GM23338 (cell line): ENCODE measurements around the gene ANGPTL7. TPM values are rescaled to one million over a fixed set of nuclear protein-coding genes. Genes with fewer than 3 reads are reported as not detected.

Experiments used
- ATAC-seq: fragments of 200-7000 bp; cut with Tn5 transposase; 3 replicates; pipeline ENCODE4 v1.9.1; 2020
- DNase-seq: peaks from one replicate; pipeline ENCODE4 v3.0.0-alpha.2; 2015; ENCODE audit warnings: low spot score
- H2AFZ ChIP-seq: fragments of 200-600 bp; sonication (generic); 2 replicates; pipeline ENCODE4 v1.8.0; 2016; ENCODE audit warnings: antibody characterized with exemption, mild to moderate bottlenecking, moderate library complexity
- H3F3A ChIP-seq: fragments of 200-600 bp; sonication (generic); replicated peaks from 2 replicates; pipeline ENCODE4 v1.8.0; 2017; ENCODE audit warnings: antibody characterized with exemption, mixed run types, low read depth
- H3K27ac ChIP-seq: fragments of 200-600 bp; sonication (generic); 2 replicates; pipeline ENCODE4 v1.6.1; 2016; ENCODE audit warnings: low read depth
- H3K27me3 ChIP-seq: fragments of 200-600 bp; sonication (generic); 2 replicates; pipeline ENCODE4 v1.8.0; 2016; ENCODE audit warnings: mild to moderate bottlenecking, mixed run types, moderate library complexity; ENCODE audit not compliant: insufficient read depth
- H3K36me3 ChIP-seq: fragments of 200-600 bp; sonication (generic); 2 replicates; pipeline ENCODE4 v1.8.0; 2016; ENCODE audit warnings: mild to moderate bottlenecking; ENCODE audit not compliant: insufficient read depth
- H3K4me1 ChIP-seq: fragments of 200-600 bp; sonication (generic); 2 replicates; pipeline ENCODE4 v1.8.0; 2016; ENCODE audit warnings: mild to moderate bottlenecking, moderate library complexity; ENCODE audit not compliant: insufficient read depth
- H3K4me2 ChIP-seq: fragments of 200-600 bp; sonication (generic); 2 replicates; pipeline ENCODE4 v1.7.1; 2017; ENCODE audit warnings: mixed run types
- H3K4me3 ChIP-seq: fragments of 200-600 bp; sonication (generic); 2 replicates; pipeline ENCODE4 v1.6.1; 2016; ENCODE audit warnings: mixed run types
- H3K79me2 ChIP-seq: fragments of 200-600 bp; sonication (generic); replicated peaks from 2 replicates; pipeline ENCODE4 v1.8.0; 2017; ENCODE audit warnings: mild to moderate bottlenecking; ENCODE audit not compliant: insufficient read depth
- H3K9me2 ChIP-seq: fragments of 200-600 bp; sonication (generic); 2 replicates; pipeline ENCODE4 v1.8.0; 2017; ENCODE audit not compliant: insufficient read depth
- H4K20me1 ChIP-seq: fragments of 200-600 bp; sonication (generic); replicated peaks from 2 replicates; pipeline ENCODE4 v1.8.0; 2017; ENCODE audit warnings: mild to moderate bottlenecking; ENCODE audit not compliant: insufficient read depth
- H3K27ac Mint-ChIP-seq: 2 replicates; pipeline ENCODE4 v1.8.0; 2020; ENCODE audit warnings: inconsistent platforms, mild to moderate bottlenecking, moderate library complexity, mixed read lengths
- H3K27me3 Mint-ChIP-seq: 3 replicates; pipeline ENCODE4 v1.8.0; 2022; ENCODE audit warnings: low read depth, mild to moderate bottlenecking, moderate library complexity, mixed read lengths, inconsistent platforms; ENCODE audit not compliant: insufficient read depth, poor library complexity
- H3K36me3 Mint-ChIP-seq: 3 replicates; pipeline ENCODE4 v1.8.0; 2021; ENCODE audit warnings: low read depth, mild to moderate bottlenecking, inconsistent platforms, moderate library complexity, mixed read lengths
- H3K4me1 Mint-ChIP-seq: 3 replicates; pipeline ENCODE4 v1.8.0; 2020; ENCODE audit warnings: mild to moderate bottlenecking, inconsistent platforms, mixed read lengths
- H3K4me3 Mint-ChIP-seq: 3 replicates; pipeline ENCODE4 v1.8.0; 2021; ENCODE audit warnings: moderate library complexity, mild to moderate bottlenecking, inconsistent platforms, mixed read lengths
- H3K9me3 Mint-ChIP-seq: 3 replicates; pipeline ENCODE4 v1.8.0; 2020; ENCODE audit warnings: moderate library complexity, mild to moderate bottlenecking, inconsistent platforms, mixed read lengths
- CREB1 ChIP-seq: fragments of 250-450 bp; sonication (Bioruptor Pico); IDR thresholded peaks from 2 replicates; pipeline ENCODE4 v1.5.0; 2020; ENCODE audit warnings: low read depth, mild to moderate bottlenecking, moderate library complexity
- CTCF ChIP-seq, 2 experiments: fragments of 200-600 bp in 1 of 2; sonication (generic) in 1 of 2; conservative IDR thresholded peaks; 2 replicates each; pipeline versions ENCODE4 v1.5.1 to v1.6.1; 2016 to 2017; ENCODE audit warnings: antibody characterized with exemption in 2 of 2, low read depth in 2 of 2, mild to moderate bottlenecking in 2 of 2, moderate library complexity in 1 of 2
- ETS1 ChIP-seq: IDR thresholded peaks from 2 replicates; pipeline ENCODE4 v1.6.1; 2016; ENCODE audit warnings: antibody characterized with exemption
- EZH2 ChIP-seq: fragments of 200-600 bp; sonication (generic); IDR thresholded peaks from one replicate; pipeline ENCODE4 v1.8.0; 2017; ENCODE audit warnings: antibody characterized with exemption, mild to moderate bottlenecking, low read depth; ENCODE audit not compliant: unreplicated experiment
- EZH2phosphoT487 ChIP-seq: fragments of 200-600 bp; sonication (generic); IDR thresholded peaks from one replicate; pipeline ENCODE4 v1.8.1; 2018; ENCODE audit warnings: antibody characterized with exemption; ENCODE audit not compliant: unreplicated experiment
- JUNB ChIP-seq: IDR thresholded peaks from one replicate; pipeline ENCODE4 v1.6.1; 2016; ENCODE audit warnings: antibody characterized with exemption; ENCODE audit not compliant: unreplicated experiment
- NANOG ChIP-seq: IDR thresholded peaks from 2 replicates; pipeline ENCODE4 v1.6.1; 2016; ENCODE audit warnings: antibody characterized with exemption, borderline replicate concordance
- POLR2AphosphoS5 ChIP-seq: IDR thresholded peaks from 2 replicates; pipeline ENCODE4 v1.6.1; 2016; ENCODE audit warnings: antibody characterized with exemption, low read depth
- REST ChIP-seq: IDR thresholded peaks from one replicate; pipeline ENCODE4 v1.6.1; 2018; ENCODE audit warnings: antibody characterized with exemption; ENCODE audit not compliant: unreplicated experiment
- STAT1 ChIP-seq: IDR thresholded peaks from one replicate; pipeline ENCODE4 v1.6.1; 2016; ENCODE audit warnings: antibody characterized with exemption; ENCODE audit not compliant: unreplicated experiment
- ZNF114 ChIP-seq: fragments of 250-450 bp; sonication (Bioruptor Pico); IDR thresholded peaks from 2 replicates; pipeline ENCODE4 v1.5.0; 2020; ENCODE audit warnings: mild to moderate bottlenecking, moderate library complexity
- ZNF331 ChIP-seq: fragments of 250-450 bp; sonication (Bioruptor Pico); IDR thresholded peaks from 2 replicates; pipeline ENCODE4 v1.5.0; 2020; ENCODE audit warnings: low read depth, mild to moderate bottlenecking, moderate library complexity
- ZNF462 ChIP-seq: fragments of 250-450 bp; sonication (Bioruptor Pico); IDR thresholded peaks from 2 replicates; pipeline ENCODE4 v1.5.0; 2020; ENCODE audit warnings: mild to moderate bottlenecking, moderate library complexity
- polyA plus RNA-seq: library from polyadenylated mRNA; unstranded; fragments of >200 nt; fragmentation: Nextera tagmentation; extraction: Ambion mirVana; gene quantifications from 2 replicates; pipeline ENCODE4 v1.2.1, GENCODE V29; 2016
- total RNA-seq: library from RNA; depleted of rRNA; stranded (reverse); fragments of >200 nt; shearing (Covaris generic); gene quantifications from 2 replicates; pipeline ENCODE4 v1.2.3, GENCODE V29; 2014

ANGPTL7 gene
- total and polyA plus RNA-seq, 2 experiments from 2014 or later: 0.13 TPM; not detected in 1

GRCh38 chr1:11153184-11153583 lies 36.0 kb upstream of the ANGPTL7 start:
- Histone ChIP-seq H3K4me3 (no peak overlapping the region), H3K9me2 (no peaks in the 10 kb centered on the region), H2AFZ (no peak overlapping the region), H3K36me3 (peaks cover 30% of the 10 kb centered on the region; the same call in 1 of the 2 replicates), H3K4me2 (no peak overlapping the region), H3K27ac (no peak overlapping the region; the same call in 1 of the 2 replicates), H3F3A (0 out of 2 replicates have a peak, but pooled peaks cover 9% of the 10 kb centered on the region), H3K79me2 (no peaks in the 10 kb centered on the region), H4K20me1 (no peaks in the 10 kb centered on the region; the same call in 1 of the 2 replicates), H3K27me3 (no peaks in the 10 kb centered on the region), H3K4me1 (no peaks in the 10 kb centered on the region)
- ATAC-seq: no peak
- Mint-ChIP-seq H3K27me3 (peaks cover 1% of the 10 kb centered on the region), H3K9me3 (no peaks in the 10 kb centered on the region), H3K4me3 (no peak overlapping the region), H3K27ac (no peak overlapping the region), H3K4me1 (peaks cover 2% of the 10 kb centered on the region; the same call in 2 of the 3 replicates), H3K36me3 (peaks cover 38% of the 10 kb centered on the region)
- TF ChIP-seq ZNF114 (no peak), STAT1 (no peak), ETS1 (no peak), ZNF462 (CRISPR knock-in tag) (no peak), CTCF (conservative IDR thresholded peaks at IDR 0.05; ENCODE audit: low read depth in 2 of 2) (no peak), EZH2phosphoT487 (no peak), NANOG (no peak), CREB1 (CRISPR knock-in tag) (no peak), REST (no peak), POLR2AphosphoS5 (no peak), ZNF331 (no peak), JUNB (no peak), EZH2 (no peak)
- DNase-seq: no peak
